ENCODE results near the gene ADAMTS6. TPM values are rescaled to one million over a fixed set of nuclear protein-coding genes. Genes with fewer than 3 reads are reported as not detected.
A peak's percentile ranks its signal among the peaks of the same experiment; 100 is the strongest.
"Not testable (repeated sequence)": the region's sequence is repeated elsewhere in the genome, so short reads cannot be mapped to it uniquely, and the experiment has no call there.

Gene ADAMTS6
- total RNA-seq, 1 donor from 2014 or later = 17.0 TPM

DNA sequence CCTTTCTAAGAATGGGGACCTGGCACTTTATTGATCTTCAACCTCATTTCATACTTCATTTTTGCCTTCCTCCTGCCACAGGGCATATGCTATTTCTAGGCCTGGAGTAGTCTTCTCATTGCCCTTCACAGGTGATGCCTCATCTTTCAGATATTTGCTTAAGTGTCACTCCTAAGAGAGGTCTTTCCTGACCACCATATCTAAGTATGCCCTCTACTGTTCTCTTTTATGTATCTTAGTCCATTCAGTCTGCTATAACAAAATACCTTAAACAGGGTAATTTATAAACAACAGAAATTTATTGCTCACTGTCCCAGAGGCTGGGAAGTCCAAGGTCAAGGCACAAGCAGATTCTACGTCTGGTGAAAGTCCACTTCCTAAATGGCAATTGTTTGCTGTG lies 99.1 kb downstream of the ADAMTS6 start:
- DNase-seq (ENCODE audit: low read depth) = no peak

DNA sequence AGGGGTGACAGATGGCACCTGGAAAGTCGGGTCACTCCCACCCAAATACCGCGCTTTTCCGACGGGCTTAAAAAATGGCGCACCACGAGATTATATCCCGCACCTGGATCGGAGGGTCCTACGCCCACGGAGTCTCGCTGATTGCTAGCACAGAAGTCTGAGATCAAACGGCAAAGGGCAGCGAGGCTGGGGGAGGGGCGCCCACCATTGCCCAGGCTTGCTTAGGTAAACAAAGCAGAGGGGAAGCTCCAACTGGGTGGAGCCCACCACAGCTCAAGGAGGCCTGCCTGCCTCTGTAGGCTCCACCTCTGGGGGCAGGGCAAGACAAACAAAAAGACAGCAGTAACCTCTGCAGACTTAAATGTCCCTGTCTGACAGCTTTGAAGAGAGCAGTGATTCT lies 111.2 kb downstream of the ADAMTS6 start:
- not testable (repeated sequence) for DNase-seq (ENCODE audit: low read depth)

DNA sequence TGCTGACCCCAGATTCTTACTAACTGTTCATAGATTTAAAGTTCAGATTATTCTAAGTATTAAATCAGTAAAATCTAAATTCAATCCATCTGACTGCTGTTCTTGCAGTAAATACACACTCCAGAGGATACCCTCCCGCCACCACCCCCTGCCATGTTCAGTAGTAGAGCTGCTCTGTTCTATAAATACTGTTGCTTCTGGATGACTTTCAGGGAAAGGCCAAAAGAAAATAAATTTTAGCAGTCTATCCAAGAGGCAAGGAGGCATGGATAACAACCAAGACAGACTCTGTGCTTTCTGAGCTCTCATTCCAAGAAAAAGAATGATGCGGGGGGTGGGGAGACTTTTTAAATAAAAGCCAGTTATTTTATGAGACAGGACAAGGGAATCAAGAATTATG lies 115.1 kb downstream of the ADAMTS6 start:
- DNase-seq (ENCODE audit: low read depth) = no peak

DNA sequence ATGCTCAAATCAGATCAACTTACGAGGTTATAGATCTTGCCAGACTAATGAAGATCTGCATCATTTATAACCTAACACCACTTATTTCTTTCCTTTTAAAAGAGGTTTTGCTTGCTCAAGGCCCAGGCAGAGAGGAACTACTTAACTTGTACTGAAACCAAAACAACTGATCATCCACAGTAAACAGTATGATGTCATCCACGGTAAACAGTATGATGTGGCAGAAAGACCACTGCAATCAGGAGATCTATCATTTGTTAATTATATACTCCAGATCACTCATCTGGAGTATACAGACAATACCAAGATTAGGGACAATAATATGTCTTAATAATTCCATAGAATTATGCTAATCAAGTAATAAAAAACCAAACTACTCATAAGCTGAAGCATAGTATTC lies 116.8 kb downstream of the ADAMTS6 start:
- DNase-seq (ENCODE audit: low read depth) = peak; percentile 26

DNA sequence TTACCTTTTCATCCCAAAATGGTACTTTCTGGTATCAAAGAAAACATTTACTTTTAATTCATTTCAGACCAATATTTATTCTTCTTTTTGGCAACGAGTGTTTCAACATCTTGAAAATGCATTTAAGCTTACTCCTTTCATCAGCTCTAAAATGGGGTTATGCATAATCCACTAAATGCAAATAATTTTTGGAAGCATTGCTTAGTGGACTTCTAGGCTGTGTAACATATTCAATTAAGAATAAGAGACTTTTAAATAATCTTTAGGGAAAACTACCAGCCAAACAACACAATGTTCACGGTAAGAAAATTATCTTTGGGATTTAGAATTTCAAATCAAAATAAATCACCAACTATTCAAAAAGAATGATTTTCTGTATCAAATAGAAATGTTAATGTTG lies 118.2 kb downstream of the ADAMTS6 start:
- no peak for DNase-seq (ENCODE audit: low read depth)

DNA sequence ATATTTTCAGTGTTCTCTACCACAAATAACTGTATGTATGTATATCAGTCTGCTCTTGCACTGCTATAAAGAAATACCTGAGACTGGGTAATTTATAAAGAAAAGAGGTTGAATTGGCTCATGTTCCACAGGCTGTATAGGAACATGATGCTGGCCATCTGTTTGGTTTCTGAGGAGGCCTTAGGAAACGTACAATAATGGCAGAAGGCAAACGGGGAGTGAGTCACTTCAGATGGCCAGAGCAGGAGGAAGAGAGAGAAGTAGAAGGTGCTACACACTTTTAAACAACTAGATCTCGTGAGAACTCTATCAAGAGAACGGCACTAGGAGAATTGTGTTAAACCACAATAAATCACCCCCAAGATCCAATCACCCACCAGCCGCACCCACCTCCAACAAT lies 121.7 kb downstream of the ADAMTS6 start:
- no peak for DNase-seq (ENCODE audit: low read depth)

DNA sequence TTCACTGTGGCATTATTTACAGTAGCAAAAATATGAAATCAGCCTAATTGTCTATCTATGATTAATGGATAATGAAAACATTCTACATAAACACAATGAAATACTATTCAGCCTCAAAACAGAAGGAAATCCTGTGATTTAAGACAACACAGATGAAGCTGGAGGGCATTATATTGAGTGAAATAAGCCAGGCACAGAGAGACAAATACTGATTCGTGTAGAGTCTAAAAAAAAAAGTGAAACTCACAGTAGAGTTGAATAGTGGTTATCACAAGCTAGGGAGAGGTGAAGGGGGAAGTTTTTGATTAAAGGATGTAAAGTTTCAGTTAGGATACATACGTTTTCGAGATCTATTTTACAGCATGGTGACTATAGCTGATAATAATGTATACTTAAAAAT lies 122.2 kb downstream of the ADAMTS6 start:
- DNase-seq (ENCODE audit: low read depth) = no peak

DNA sequence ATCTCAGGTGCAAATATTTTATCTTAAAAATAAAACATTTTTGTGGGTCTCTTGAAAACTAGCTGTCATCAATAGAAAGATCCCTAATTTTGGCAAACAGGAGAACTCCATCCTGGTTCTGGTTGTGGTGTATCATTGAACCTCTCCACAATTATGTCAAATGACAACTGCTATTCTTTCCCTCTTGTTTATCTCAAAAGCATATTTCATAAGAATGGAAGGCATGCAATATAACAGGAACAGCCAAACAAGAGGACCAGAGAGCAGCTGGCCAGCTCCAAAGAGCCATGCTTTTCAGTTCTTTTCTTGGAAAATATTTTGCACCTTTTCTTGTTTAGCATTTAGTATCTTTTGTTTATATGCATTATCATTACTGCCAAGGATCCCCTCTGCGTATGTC lies 125.4 kb downstream of the ADAMTS6 start:
- DNase-seq (ENCODE audit: low read depth) = peak; percentile 23

DNA sequence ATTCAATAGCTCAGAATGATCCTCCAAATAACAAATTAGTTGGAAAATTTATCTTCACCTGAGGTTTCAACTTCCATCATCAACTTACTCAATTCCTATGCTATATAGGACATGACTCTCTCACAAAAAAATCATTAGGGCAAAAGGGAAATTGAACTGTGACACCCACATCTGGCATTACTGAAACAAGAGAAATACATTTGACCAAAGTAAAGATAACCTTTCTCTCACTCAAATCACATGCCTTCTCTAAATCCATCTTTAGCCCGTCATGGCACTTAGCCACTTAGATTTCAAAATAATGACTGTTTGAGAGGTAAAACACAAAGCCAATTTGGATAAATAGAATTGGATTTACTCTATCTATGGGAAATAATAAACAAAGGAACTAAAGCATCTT lies 126.4 kb downstream of the ADAMTS6 start:
- no peak for DNase-seq (ENCODE audit: low read depth)

DNA sequence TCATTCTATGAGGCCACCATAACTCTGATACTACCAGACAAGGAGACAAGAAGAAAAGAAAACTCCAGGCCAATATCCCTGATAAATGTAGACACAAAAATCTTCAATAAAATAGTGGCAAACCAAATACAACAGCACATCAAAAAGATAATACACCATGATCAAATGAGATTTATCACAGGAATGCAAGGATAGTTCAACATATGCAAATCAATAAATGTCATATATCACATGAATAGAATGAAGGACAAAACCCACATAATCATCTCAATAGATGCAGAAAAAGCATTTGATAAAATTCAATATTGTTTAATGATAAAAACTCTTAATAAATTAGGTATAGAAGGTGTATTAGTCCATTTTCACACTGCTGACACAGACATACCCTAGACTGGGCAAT lies 139.9 kb downstream of the ADAMTS6 start:
- no peak for DNase-seq (ENCODE audit: low read depth)

DNA sequence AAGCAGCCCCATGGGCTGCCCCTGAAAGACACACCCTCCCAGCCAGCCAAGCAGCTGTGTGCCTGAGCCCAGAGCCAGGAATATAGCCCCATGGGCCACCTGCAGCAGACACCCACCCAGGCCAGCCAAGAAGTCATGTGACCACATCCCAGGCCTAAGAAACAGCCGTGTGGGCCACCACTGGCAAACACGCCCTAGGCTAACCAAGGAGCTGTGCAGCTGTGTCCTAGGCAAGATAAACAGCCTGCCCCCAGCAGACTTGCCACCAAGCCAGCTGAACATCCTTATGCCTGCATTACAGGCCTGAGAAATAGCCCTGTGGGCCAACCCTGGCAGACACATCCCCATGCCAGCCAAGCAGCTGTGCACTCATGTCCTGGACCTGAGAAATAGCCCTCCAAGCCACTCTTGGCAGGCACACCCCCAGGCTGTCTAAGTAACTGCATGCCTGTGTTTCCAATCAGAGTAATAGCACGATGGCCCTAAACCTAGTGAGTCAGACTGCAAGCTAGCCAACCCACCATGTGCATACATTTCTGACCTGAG lies 143.0 kb downstream of the ADAMTS6 start:
- DNase-seq (ENCODE audit: low read depth) = peak; percentile 87

DNA sequence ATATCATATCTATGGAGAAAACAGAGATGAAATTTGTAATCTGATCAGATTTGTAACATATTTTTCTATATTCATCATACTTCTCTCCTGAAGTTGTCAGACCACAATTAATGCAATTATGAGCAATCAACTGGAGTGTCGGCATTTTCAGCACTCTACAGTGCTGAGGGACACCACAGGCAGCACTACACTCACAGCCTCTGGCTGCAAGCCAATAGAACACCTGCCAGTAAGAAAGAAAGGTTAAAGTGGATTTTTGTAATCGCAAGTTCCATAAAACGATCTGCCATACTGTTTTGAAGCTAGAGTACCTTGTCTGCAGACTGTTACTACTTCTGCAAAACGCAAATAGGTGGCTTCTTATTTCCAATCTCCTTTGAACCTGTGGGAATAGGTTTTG lies 147.6 kb downstream of the ADAMTS6 start:
- DNase-seq (ENCODE audit: low read depth) = peak; percentile 45

DNA sequence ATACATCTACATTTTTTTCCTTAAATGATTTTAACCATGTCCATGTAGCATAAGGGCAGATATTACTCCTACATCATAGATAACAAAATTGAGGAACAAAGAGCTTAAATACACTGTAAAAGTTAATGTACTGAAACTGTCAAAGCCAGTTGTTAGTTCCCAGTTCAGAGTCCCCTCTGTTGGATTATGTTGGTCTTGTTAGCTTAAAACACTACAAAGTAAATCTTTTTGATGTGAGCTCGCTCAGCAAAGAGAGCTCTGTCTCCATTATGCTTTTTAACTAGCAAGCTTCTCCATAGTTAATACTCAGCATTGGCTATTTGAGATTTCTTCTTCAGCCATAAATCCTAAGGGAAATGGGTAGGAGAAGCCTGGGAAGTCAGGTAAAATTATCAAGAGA lies 149.1 kb downstream of the ADAMTS6 start:
- DNase-seq (ENCODE audit: low read depth) = no peak

DNA sequence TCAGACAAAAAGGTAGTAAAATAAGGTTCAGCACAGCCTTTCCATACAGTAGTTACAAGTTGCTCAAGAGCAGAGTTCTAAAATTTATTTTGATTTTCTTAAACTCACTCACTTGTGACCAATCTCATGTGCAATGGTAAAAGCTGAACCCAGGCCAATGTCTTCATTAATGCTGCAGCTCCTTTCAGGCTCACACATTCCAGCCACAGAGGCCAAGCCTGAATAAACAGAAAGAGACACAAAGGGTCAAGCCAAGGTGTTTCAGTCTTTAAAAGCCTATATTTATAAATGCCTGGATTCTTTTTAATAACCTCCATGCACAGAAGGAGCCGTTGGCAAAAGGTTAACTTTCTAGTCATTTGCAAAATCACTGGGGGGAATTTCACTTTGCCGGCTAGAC lies 152.5 kb downstream of the ADAMTS6 start:
- DNase-seq (ENCODE audit: low read depth) = no peak

DNA sequence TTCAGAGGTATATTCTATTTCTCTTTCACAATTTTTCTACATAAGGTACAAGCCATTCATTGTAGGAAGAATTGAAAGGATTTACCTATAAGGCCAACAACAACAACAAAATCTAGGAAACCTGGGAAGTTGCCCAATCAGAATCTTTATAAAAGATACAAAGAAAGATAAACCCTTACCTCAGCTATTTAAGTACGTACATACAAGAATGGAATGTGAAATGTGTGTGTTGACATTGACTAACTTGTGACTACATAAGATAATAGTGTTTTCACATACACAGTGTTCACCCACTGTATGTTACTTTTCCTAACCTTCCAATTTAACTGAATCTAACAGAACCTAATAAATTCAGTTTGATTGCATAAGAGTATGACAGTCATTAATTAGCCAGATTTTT lies 154.1 kb downstream of the ADAMTS6 start:
- no peak for DNase-seq (ENCODE audit: low read depth)

DNA sequence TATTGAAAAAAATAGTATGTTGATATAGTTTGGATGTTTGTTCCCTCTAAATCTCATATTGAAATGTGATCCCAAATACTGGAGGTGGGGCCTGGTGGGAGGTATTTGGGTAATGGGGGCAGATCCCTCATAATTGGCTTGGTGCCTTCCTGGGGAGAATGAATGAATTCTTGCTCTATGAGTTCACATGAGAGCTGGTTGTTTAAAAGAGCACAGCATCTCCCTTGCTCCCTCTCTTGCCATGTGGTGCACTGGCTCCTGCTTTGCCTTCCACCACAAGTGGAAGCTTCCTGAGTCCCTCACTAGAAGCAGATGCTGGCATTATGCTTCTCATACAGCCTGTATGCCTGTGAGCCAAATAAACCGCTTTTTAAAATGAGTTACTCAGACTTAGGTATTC lies 154.8 kb downstream of the ADAMTS6 start:
- peak; percentile 3 for DNase-seq (ENCODE audit: low read depth)

DNA sequence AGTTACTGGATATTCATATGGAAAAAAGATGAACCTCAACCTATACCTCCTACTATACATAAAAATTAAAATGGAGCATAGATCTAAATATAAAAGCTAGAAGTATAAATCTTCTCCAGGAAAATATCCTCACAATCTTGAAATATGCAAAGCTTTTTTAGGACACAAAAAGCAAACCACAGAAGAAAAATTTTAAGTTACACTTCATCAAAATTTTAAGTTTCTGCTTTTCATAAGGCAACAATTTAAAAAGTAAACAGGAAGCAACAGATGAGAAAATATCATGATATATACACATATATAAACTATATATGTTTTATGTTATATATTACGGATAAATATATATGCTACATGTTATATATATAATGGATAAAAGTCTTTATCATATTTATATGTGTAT lies 157.5 kb downstream of the ADAMTS6 start:
- DNase-seq (ENCODE audit: low read depth) = no peak

DNA sequence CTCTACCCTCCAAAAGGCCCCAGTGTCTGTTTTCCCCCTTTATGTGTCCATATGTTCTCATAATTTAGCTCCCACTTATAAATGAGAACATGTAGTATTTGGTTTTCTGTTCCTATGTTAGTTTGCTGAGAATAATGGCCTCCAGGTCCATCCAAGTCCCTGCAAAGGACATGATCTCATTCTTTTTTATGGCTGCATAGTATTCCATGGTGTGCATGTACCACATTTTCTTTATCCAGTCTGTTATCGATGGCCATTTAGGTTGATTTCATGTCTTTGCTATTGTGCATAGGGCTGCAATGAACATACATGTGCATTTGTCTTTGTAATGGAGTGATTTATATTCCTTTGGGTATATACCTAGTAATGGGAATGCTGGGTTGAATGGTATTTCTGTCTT lies 161.0 kb downstream of the ADAMTS6 start:
- DNase-seq (ENCODE audit: low read depth) = not testable (repeated sequence)

DNA sequence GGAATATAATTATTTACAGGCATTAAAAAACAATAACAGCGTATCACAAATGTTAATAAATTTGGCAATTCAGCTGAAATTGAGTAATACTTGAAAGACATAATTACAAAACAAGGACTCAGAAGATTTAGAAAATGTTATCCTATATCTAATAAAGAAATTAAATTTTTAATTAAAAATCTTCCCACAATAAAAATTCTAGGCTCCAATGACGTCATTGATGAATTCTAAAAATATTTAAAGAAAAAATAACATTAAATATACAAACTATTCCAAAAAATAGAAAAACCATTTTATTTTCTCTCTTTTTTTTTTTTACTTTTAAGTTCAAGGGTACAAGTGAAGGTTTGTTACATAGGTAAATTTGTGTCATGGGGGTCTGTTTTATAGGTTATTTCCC lies 161.5 kb downstream of the ADAMTS6 start:
- DNase-seq (ENCODE audit: low read depth) = no peak

DNA sequence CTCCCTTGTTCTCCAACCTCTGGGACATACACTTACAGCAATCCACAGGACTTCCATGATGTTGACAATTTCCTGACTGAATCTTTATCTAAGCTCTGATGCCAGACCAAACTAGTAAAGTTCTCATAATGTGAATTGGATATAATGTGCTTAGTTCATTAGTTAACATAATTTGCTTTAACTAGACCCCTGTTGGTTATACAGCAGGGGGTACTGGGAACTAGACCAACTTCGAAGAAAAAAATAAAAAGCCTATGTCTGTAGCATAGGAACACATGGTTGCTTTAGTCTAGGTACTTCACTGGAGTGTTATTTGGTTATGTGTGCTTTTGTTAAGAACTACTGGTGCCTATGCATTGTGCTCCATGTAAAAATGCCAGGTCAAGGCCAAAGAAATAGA lies 173.8 kb downstream of the ADAMTS6 start:
- no peak for DNase-seq (ENCODE audit: low read depth)

DNA sequence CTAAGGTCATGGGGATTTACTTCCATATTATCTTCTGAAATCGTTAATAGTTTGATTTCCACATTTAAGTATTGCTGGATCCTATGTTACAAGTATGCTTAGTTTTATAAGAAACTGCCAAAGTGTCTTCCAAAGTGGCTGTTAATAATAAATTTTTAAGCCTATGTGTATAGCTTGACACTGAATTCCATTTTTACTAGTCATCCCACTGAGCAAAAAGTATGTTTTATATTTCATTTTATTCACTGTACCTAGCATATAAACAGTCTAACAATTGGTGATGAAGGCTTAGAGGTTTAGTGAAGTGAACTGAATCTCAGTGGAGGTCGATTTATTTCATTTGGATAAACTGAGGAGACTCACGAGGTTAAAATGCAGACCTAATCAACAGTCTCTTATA lies 174.6 kb downstream of the ADAMTS6 start:
- no peak for DNase-seq (ENCODE audit: low read depth)

DNA sequence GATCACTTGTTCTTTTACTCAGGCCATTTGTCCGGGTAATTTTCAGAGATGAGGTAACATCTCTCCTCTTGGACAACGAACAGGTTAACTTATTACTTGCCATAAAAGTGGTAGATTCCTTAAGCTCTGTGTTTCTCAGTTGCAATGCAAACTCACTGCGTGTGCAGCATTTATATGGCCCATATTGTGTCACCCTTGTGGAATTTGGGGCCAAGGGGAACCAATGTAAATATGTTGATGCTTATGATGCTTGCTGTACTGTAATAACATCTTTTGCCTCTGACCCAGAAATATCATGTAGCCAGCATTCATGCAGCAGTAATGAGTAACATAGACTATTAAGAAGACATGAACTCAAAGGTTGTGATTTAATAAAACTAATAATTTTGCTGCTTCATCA lies 175.8 kb downstream of the ADAMTS6 start:
- no peak for DNase-seq (ENCODE audit: low read depth)

DNA sequence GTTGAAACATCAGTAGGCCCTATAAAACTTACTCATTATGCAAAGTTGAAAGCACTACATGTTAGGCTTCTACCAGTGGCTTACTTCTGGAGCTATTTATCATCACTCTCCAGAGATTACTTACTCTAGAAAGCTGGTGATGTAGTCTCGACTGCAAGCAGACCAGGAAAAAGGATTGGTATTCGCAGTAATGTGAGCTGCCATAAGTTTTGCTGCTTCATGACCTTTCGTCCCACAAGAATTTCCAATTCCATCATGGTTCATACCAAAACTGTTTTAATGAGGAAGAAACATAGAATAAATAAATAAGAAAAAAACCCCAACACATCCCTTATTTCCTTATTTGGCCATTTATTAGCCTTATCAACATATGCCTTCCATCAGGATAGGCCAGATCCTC lies 181.9 kb downstream of the ADAMTS6 start:
- DNase-seq (ENCODE audit: low read depth) = peak; percentile 39

DNA sequence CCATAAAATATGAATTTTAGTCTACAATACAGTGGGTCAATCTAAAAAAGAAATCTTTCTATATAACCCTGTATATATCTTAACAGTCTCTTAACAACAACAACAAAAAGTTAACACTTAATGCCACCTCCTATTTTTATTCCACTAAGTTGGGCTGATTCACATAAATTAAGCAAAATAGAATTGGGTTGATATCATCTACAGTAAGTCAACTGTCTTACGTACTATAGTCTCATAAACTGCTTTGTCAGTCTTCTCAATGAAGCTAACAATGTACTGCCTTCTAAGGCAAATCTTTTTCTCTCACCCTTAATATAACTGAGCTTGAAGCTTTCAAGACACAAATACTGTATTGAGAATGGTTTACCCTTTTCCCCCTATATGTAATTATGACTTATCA lies 185.7 kb downstream of the ADAMTS6 start:
- DNase-seq (ENCODE audit: low read depth) = no peak

Measured in myocyte (in vitro differentiated cells).